ENCODE data around the gene CUEDC1.

CUEDC1 gene

DNA sequence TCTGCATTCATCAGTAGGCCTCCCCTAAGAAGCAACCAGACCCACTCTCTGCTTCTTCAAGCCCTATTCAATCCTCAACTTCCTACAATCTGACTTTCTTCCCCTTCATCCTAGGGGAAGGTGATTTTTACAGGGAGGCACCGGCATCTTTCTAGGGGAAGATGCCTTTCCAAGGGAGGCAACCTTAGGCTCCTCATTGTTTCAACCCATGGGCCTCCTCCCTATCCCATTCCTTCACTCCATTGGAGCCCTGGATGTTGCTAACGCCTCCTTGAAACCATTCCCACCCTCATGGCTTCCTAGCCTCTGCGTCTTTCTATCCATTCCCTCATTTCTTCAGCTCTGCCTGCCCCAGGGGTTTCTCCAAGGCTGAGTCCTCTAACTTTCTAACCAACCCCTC lies 2.7 kb upstream of the CUEDC1 start:
- TF ChIP-seq, protein P1, sequence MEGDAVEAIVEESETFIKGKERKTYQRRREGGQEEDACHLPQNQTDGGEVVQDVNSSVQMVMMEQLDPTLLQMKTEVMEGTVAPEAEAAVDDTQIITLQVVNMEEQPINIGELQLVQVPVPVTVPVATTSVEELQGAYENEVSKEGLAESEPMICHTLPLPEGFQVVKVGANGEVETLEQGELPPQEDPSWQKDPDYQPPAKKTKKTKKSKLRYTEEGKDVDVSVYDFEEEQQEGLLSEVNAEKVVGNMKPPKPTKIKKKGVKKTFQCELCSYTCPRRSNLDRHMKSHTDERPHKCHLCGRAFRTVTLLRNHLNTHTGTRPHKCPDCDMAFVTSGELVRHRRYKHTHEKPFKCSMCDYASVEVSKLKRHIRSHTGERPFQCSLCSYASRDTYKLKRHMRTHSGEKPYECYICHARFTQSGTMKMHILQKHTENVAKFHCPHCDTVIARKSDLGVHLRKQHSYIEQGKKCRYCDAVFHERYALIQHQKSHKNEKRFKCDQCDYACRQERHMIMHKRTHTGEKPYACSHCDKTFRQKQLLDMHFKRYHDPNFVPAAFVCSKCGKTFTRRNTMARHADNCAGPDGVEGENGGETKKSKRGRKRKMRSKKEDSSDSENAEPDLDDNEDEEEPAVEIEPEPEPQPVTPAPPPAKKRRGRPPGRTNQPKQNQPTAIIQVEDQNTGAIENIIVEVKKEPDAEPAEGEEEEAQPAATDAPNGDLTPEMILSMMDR (IDR thresholded peaks at IDR 0.05; ENCODE audit: insufficient read depth, low read depth, low read length, missing control alignments): no peak
- H3K4me3 ChIP-seq (ENCODE audit: low read depth, low read length): no peak overlapping the region
- no peak for DNase-seq (ENCODE audit: low read depth)

DNA sequence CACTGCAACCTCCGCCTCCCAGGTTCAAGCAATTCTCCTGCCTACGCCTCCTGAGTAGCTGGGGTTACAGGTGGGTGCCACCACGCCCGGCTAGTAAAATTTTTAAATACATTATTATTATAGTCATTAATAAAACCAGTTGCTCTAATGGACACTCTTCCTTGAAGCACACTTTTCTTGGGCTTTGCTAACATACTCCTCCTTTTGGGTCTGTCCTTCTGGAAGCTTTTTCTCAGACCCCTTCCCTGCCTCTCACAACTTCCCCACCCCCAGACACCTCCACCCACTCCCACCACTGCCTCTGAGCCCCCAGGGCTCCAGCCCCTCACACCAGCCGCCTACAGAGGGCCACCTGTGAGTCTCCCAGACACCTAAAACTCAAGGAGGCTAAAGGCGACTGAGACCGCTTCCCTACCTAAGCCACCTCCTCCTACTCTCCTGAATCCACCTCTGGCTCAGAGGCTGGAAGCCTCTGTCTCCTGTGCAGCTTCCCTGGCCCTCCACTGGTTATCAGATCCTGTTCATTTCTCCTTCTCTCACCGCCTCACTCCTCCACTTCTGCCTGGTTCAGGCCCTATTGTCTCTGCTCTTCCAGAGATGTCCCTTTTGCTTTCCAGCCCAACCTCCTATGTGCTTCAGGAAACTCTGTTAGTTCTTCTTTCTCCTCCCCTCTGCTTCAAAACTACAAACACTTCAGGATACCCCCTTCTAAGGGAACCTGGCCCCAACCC lies 2.1 kb upstream of the CUEDC1 start:
- TF ChIP-seq, protein P1 (IDR thresholded peaks at IDR 0.05; ENCODE audit: insufficient read depth, low read depth, low read length, missing control alignments): no peak
- DNase-seq (ENCODE audit: low read depth): no peak
- no peak overlapping the region for H3K4me3 ChIP-seq (ENCODE audit: low read depth, low read length)

DNA sequence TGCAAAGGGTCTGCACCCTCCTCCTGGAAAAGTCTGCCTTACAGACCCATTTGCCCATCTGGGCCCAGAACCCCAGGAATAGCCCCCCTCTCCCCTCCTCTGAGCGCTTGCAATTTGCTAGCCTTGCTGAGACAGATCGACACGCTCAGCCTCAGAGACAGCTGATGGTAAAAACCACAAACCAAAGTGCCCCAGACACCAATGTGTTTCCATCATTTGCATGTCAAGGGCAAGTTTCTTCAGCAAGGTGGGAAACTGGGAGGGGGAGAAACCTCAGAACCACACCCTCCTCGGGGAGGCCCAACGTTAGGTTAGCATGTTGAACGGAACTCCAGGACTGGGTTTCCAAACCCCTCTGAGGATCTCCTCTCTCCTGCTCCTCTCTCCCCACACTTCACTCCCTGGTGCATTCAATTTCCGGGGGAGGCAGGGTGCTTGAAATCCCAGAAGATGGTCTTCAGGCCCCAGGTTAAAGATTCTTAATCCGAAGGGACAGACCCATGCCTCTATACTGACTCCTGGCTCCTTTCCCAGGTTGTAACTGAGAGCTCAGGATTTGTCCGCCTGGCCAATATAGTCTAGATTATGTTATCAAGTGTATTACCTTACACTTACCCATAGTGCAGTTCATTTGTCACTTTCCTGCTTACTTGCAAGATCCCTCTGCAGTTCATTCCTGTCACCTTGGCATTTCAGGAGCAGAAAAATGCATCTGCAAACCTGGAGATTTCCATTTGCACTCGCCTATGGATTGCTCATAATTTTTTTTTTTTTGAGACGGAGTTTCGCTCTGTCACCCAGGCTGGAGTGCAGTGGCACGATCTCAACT lies 1.3 kb upstream of the CUEDC1 start:
- DNase-seq (ENCODE audit: low read depth): peak; percentile 86
- TF ChIP-seq, protein P1 (IDR thresholded peaks at IDR 0.05; ENCODE audit: insufficient read depth, low read depth, low read length, missing control alignments): no peak
- H3K4me3 ChIP-seq (ENCODE audit: low read depth, low read length): no peak overlapping the region

- no peak for DNase-seq (ENCODE audit: low read depth)
- peak overlapping the region; percentile 25; the same call in 1 of the 2 replicates for H3K4me3 ChIP-seq (ENCODE audit: low read depth, low read length)
- TF ChIP-seq, protein P1 (IDR thresholded peaks at IDR 0.05; ENCODE audit: insufficient read depth, low read depth, low read length, missing control alignments): no peak
These were observed 622 bp downstream of the CUEDC1 start for GRCh38 chr17:57954397-57955182.

GRCh38 chr17:57953705-57954396 lies 1.4 kb downstream of the CUEDC1 start:
- TF ChIP-seq, protein P1 (IDR thresholded peaks at IDR 0.05; ENCODE audit: insufficient read depth, low read depth, low read length, missing control alignments): no peak
- H3K4me3 ChIP-seq (ENCODE audit: low read depth, low read length): no peak overlapping the region
- no peak for DNase-seq (ENCODE audit: low read depth)

GRCh38 chr17:57953219-57953618 lies 2.0 kb downstream of the CUEDC1 start:
- no peak overlapping the region for H3K4me3 ChIP-seq (ENCODE audit: low read depth, low read length)
- DNase-seq (ENCODE audit: low read depth): no peak
- TF ChIP-seq, protein P1 (IDR thresholded peaks at IDR 0.05; ENCODE audit: insufficient read depth, low read depth, low read length, missing control alignments): no peak
